HL-60/S4 treated with phorbol 12-myristate 13-acetate at 8.2 ng/mL for 4 days and 3 days (cell line): Measurements from ENCODE around the gene GJC2.
"Not testable (repeated sequence)": the region's sequence is repeated elsewhere in the genome, so short reads cannot be mapped to it uniquely, and the experiment has no call there.

ENCODE experiments used
- in situ Hi-C: fragments of 300-500 bp; cut with MboI; formaldehyde crosslinking; loops from 2 replicates; pipeline ENCODE4 v1.15.0; 2022; ENCODE audit warnings: low sequenced_read_pairs

The GJC2 gene

DNA sequence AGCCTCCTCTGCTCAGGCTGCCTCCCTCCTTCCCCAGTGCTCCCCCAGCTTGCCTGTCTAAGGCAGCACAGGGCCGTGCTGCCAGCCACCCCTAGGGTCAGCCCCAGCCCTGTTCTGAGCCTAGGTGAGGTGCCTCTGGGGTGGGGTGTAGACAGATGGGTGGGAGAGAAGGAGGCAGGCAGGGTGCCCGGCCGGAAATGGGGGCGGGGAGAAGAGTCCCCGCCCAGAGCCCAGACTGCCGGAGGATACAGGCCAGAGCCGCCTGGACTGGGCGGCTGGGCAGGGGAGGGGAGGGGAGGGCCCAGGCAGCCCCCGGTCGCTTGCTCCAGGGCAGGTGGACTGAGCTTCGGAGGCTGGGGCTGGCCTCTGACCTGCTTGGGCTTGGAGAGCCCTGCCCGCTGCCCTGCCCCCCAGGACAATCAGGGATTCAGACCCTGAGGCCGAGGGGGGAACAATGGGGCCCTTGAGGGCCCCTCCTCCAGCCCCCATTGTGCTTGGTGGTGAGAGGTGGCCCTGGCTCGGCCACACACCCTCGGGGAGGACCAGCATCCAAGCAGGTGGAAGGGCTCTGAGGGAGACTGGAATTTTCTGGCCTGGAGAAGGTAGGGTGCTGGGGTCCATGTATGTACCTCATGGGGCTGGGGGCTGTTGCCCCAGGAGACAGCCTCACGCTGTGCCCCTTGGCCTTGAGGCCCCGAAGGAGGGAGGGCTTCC, at the start of gene GJC2:
TSS of gene GJC2 (plus strand) at position 525 of the 714 bp plus-strand sequence. CDS start 7,829 bp downstream, outside the sequence.
- in situ Hi-C loops, result no loop called here

GRCh38 chr1:228100822-228101613, 48.7 kb upstream of the GJC2 start:
- in situ Hi-C loops, result no loop called here

- in situ Hi-C loops, result no loop called here
These were observed 48.1 kb upstream of the GJC2 start for GRCh38 chr1:228101614-228101993.

- in situ Hi-C loops, result no loop called here
These were observed 47.5 kb upstream of the GJC2 start for GRCh38 chr1:228101994-228102790.

GRCh38 chr1:228102791-228103620, 46.7 kb upstream of the GJC2 start, which contains the start of gene C1orf35:
TSS of gene C1orf35 (minus strand) at chr1:228103325. CDS start at chr1:228103227, 98 bp downstream.
- in situ Hi-C loops, result no loop called here

DNA sequence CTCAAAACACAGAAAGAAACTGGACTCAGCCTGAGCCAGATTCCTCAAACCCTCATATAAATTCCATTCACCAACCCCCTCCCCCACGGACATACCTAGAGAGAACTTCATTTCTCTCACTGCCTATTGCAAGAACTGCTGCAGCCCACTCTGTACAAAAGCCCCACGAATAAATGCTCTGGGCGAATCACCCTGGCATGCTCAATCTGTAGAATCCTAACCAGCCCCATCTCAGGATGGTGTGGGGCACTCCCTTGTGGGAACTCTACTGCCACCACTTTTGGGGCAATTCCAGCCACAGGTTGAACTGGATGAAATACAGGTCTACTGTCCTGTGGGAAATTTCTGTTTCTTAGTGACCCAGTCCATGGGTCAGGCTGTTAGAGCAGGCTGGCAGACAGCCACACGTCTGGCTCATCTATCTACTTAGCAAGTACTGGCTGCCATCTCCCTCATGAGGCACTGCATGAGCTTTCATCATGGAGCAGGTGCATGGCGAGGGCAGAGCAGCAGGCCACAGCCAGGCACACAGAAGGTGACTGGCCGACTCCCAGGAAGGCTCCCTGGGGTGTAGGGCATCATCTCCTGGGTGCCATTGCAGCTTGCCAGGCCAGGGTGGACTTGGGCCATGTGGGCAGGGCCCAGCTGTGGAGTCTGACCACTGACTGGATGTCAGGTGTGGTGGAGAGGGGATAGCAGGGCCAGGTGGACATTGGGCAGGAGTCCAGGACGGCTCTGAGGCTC, 45.0 kb upstream of the GJC2 start:
- in situ Hi-C loops, result no loop called here

DNA sequence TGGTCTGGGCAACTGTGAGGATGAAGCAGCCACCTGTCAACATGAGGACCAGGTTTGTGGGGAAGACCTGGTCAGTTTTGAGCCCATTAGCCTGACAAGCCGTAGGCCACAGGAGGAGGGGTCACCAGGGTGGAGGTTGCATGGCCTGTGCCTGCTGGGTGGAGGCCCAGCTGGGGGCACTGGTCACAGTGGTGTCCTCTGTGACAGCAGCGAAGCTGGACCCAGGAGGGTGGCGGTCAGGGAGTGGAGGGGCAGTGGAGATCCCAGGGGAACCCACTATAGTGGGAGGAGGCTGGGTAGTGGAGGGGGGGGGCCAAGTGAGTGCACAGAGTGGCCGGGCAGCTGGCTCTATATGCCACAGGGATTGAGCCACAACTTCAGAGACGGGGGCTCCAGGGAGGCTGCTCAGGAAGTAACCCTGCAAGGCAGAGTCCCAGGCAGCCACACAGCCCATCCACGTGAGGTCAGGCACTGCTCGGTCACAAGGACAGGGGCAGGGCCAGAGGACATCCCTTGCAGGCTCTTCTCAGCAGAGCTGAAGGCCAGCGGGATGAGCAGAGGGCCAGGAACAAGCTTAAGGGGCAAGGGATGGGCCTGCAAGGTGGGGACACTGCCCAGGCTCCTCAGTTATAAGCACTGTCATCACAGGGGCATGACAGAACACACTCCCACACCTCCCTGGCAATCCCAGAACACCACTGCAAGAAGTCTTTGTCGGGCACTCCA, 44.3 kb upstream of the GJC2 start:
- in situ Hi-C loops, result no loop called here

DNA sequence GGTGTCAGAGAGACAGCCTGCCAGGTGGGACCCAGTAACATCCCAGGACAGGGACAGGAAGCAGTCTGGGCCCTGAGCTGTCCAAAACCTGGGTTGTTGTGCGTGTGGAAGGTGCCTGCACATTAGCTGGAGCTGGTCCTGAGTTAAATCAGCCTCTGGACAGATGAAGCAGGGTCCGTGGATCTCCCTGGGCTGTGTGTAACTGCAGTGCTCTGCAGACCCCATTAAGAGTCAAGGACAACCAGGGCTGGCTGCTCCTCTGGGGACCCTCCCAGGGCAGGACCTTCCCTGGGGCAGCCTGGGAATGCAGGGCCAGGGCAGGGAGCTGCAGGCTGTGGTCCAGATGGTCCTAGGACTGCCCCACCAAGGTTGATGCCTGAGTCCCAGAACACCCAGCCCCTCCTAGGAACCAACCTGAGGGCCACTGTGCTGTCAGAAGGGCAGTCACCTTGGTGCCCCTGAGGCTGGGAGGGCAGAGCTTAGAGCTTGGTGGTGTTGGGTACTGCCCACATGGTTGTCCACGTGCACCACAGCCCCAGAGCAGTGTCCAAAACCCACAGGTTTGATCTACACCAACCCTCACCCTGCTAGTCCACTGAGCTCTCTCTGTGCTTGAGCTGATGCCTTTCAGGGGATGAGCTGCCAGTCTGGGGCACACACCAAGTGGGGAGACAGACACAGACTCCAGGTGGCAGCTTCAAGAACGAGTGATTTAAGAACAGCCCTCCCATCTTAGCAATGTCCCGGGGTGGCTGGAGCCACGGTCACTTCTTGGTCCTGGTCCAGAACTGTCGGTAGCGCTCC, 43.5 kb upstream of the GJC2 start:
- in situ Hi-C loops, result no loop called here

DNA sequence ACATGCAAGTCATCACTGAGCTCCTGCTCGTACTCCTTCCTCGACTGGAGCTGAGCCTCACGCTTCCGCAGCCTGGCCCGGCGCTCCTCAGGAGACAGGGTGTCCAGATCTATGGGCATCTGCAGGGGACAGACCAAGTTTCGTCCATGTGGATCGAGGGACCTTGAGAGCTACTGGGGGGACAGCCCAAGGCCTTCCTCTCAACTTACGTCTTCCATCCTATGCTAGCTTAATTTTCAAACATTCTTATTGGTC, 43.0 kb upstream of the GJC2 start:
- in situ Hi-C loops, result no loop called here

DNA sequence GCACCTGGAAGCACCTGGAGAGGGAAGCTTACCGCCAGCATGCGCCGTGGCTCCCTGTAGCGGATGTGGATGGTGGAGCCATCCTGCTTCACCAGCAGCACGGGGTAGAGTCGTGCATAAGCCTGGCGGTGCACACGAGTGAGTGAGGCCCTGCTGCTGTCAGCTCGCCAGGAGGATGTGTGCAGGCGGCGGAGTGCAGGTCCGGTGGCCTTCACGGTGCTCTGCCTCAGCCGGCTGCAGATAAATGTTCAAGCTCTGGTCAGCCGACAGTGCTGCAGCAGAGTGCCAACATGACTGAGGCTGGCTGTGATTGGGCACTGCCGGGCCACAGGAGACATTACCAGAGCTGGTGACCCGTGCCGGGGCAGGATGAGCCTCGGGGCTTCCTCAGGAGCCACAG, 42.1 kb upstream of the GJC2 start:
- in situ Hi-C loops, result no loop called here

- in situ Hi-C loops, result no loop called here
These were observed 41.6 kb upstream of the GJC2 start for GRCh38 chr1:228108055-228108690.

GRCh38 chr1:228108742-228109072, 41.0 kb upstream of the GJC2 start:
- in situ Hi-C loops, result no loop called here

DNA sequence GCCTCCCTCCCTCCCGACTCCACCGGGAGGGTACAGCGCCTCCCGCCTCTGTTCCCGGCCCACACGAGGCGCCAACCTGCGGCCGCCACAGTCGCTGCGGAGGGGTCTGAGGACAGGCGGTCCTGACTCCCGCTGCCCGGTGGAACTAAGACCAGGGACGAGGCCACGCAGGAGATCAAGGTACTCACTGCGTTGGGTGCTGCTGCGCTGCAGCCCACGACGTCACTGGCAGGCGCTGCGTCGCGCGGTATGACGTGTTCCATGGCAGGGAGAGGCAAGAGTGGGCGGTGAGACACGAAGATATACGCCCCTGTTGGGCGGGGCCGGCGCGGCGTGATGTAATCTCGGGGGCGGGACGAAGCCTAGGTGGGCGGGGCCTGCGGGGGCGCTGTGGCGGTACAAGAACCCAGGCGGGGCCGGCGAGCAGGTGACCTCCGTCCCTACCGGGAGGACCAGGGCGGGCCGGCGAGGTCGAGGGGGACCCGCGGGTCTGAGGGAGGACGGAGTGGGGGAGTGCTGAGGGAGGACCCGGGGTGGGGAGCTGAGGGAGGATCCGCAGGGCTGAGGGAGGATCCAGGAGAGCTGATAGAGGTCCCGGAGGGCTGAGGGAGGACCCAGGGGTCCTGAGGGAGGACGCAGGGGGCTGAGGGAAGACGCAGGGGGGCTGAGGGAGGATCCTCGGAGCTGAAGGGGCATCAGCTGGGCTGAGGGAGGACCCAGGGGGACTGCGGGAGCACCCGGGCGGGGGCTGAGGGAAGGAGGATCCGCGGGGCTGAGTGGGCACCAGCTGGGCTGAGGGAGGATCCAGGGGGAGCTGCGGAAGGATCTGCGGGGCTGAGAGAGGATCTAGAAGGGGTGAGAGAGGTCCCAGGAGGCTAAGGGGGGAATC, 40.4 kb upstream of the GJC2 start, which contains the start of gene MRPL55:
TSS of gene MRPL55 (minus strand) at position 227 of the 889 bp plus-strand sequence. CDS start 1,039 bp downstream, outside the sequence.
- in situ Hi-C loops, result no loop called here

- in situ Hi-C loops, result no loop called here
These were observed 39.7 kb upstream of the GJC2 start for GRCh38 chr1:228109962-228110488.

DNA sequence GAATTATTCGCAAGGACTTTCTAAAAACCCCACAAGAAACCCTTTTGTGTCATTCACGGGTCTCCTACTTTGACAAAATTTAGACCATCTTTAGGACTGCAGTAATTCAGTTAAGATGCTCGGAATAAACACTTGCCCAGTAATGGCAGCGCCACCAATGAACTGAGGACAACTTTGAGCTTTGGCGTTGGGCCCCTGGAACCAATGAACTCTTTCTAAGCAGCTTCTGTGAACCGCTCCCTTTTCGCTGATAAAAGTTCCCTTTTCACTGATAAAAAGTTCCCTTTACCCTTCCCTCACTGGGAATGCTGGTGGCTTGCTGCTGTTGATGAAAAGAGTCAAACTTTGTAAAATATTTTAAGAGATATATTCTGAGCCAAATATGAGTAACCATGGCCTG, 39.2 kb upstream of the GJC2 start:
- in situ Hi-C loops, result no loop called here

DNA sequence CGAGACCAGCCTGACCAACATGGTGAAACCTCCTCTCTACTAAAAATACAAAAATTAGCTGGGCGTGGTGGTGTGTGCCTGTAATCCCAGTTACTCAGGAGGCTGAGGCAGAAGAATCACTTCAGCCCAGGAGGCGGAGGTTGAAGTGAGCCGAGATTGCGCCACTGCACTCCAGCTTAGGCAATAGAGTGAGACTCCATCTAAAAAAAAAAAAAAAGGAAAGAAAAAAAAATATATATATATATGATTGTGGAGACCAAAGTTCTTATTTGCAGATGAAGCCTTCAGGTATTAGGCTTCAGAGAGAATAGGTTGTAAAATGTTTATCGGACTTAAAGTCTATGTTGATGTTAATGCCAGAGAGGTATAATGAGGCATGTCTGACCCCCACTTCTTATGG, 38.4 kb upstream of the GJC2 start:
- in situ Hi-C loops, result not testable (repeated sequence)

GRCh38 chr1:228112167-228112566, 37.6 kb upstream of the GJC2 start:
- in situ Hi-C loops, result no loop called here
